Ishikawa (cell line): Measurements from ENCODE around the gene IL15RA.

Source experiments
- CEBPB ChIP-seq: IDR thresholded peaks from 2 replicates; pipeline ENCODE4 v1.6.1; 2012
- CREB1 ChIP-seq: IDR thresholded peaks from 2 replicates; pipeline ENCODE4 v1.6.1; 2012; ENCODE audit warnings: low read depth
- EGR1 ChIP-seq: IDR thresholded peaks from 2 replicates; pipeline ENCODE4 v1.6.1; 2012
- EP300 ChIP-seq: IDR thresholded peaks from 2 replicates; pipeline ENCODE4 v1.6.1; 2012; ENCODE audit warnings: borderline replicate concordance
- FOXM1 ChIP-seq: IDR thresholded peaks from 2 replicates; pipeline ENCODE4 v1.6.1; 2012; ENCODE audit warnings: low read depth, borderline replicate concordance
- NFIC ChIP-seq: IDR thresholded peaks from 2 replicates; pipeline ENCODE4 v1.6.1; 2012
- RAD21 ChIP-seq: IDR thresholded peaks from 2 replicates; pipeline ENCODE4 v1.6.1; 2012; ENCODE audit warnings: low read depth
- TAF1 ChIP-seq: IDR thresholded peaks from 2 replicates; pipeline ENCODE4 v1.6.1; 2012; ENCODE audit warnings: low read depth, mild to moderate bottlenecking
- TCF12 ChIP-seq: IDR thresholded peaks from 2 replicates; pipeline ENCODE4 v1.6.1; 2012; ENCODE audit warnings: low read depth
- TEAD4 ChIP-seq: IDR thresholded peaks from 2 replicates; pipeline ENCODE4 v1.6.1; 2012
- YY1 ChIP-seq: IDR thresholded peaks from 2 replicates; pipeline ENCODE4 v1.6.1; 2012; ENCODE audit warnings: low read depth
- ZBTB7A ChIP-seq: IDR thresholded peaks from 2 replicates; pipeline ENCODE4 v1.6.1; 2012; ENCODE audit warnings: low read depth
- TF ChIP-seq, protein P1 (sequence below): IDR thresholded peaks from 2 replicates; pipeline ENCODE4 v1.6.1; 2012
- TF ChIP-seq, protein P2 (sequence below): IDR thresholded peaks from 2 replicates; pipeline ENCODE4 v1.6.1; 2012
- TF ChIP-seq, protein P3 (sequence below): IDR thresholded peaks from 2 replicates; pipeline ENCODE4 v1.6.1; 2012; ENCODE audit warnings: low read depth, mild to moderate bottlenecking

Gene IL15RA

DNA sequence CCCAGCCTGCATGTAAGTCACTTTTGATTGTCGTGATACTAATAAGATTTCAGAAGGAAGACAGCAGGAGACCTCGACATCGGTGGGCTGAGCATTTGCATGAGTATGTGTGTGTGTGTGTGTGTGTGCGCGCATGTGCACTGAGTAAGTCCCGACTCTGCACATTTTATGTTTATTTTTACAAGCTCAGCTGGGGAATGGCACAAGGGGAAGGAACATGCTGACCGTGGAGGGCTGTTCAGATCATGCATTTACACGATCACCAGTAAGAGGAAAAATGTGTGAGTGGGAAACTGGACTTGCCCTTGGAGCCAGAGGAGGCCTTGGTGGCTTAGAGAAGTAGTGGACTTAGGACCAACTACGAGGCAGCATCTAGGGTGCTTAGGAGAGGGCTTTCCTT is 43.5 kb upstream of the IL15RA start:
- TF ChIP-seq TCF12 (no peak), RAD21 (no peak), EP300 (no peak), CREB1 (no peak), YY1 (no peak), FOXM1 (no peak), NFIC (no peak), EGR1 (no peak), TAF1 (no peak), ZBTB7A (no peak)
- TF ChIP-seq, protein P1, sequence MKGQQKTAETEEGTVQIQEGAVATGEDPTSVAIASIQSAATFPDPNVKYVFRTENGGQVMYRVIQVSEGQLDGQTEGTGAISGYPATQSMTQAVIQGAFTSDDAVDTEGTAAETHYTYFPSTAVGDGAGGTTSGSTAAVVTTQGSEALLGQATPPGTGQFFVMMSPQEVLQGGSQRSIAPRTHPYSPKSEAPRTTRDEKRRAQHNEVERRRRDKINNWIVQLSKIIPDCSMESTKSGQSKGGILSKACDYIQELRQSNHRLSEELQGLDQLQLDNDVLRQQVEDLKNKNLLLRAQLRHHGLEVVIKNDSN: no peak

DNA sequence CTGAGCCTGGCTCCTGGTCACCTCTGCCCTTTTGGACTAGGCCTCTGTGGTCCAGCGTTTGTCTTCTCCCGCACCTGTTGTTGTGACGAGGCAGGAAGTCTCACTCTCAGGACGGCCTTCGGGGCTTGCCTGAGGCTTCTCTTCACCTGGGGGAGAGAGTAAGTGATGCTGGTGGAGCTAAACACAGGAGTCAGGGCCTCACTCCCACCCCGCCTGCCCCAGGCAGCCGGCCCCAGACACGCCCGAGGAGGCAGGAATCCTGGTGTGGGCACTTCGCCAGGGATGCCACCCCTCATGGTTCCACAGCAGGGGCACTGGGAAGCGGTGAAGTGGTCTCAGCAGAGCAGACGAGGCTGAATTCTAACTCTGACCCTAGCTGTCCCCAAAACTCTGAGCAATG is 42.5 kb upstream of the IL15RA start:
- TF ChIP-seq TAF1 (no peak), TEAD4 (no peak), CREB1 (no peak), TCF12 (no peak), FOXM1 (no peak), NFIC (no peak), EP300 (no peak), CEBPB (no peak), RAD21 (no peak), YY1 (no peak), ZBTB7A (no peak), EGR1 (no peak)
- TF ChIP-seq, protein P2, sequence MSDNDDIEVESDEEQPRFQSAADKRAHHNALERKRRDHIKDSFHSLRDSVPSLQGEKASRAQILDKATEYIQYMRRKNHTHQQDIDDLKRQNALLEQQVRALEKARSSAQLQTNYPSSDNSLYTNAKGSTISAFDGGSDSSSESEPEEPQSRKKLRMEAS: no peak
- TF ChIP-seq, protein P3, sequence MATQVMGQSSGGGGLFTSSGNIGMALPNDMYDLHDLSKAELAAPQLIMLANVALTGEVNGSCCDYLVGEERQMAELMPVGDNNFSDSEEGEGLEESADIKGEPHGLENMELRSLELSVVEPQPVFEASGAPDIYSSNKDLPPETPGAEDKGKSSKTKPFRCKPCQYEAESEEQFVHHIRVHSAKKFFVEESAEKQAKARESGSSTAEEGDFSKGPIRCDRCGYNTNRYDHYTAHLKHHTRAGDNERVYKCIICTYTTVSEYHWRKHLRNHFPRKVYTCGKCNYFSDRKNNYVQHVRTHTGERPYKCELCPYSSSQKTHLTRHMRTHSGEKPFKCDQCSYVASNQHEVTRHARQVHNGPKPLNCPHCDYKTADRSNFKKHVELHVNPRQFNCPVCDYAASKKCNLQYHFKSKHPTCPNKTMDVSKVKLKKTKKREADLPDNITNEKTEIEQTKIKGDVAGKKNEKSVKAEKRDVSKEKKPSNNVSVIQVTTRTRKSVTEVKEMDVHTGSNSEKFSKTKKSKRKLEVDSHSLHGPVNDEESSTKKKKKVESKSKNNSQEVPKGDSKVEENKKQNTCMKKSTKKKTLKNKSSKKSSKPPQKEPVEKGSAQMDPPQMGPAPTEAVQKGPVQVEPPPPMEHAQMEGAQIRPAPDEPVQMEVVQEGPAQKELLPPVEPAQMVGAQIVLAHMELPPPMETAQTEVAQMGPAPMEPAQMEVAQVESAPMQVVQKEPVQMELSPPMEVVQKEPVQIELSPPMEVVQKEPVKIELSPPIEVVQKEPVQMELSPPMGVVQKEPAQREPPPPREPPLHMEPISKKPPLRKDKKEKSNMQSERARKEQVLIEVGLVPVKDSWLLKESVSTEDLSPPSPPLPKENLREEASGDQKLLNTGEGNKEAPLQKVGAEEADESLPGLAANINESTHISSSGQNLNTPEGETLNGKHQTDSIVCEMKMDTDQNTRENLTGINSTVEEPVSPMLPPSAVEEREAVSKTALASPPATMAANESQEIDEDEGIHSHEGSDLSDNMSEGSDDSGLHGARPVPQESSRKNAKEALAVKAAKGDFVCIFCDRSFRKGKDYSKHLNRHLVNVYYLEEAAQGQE: no peak
- TF ChIP-seq, protein P1: no peak

DNA sequence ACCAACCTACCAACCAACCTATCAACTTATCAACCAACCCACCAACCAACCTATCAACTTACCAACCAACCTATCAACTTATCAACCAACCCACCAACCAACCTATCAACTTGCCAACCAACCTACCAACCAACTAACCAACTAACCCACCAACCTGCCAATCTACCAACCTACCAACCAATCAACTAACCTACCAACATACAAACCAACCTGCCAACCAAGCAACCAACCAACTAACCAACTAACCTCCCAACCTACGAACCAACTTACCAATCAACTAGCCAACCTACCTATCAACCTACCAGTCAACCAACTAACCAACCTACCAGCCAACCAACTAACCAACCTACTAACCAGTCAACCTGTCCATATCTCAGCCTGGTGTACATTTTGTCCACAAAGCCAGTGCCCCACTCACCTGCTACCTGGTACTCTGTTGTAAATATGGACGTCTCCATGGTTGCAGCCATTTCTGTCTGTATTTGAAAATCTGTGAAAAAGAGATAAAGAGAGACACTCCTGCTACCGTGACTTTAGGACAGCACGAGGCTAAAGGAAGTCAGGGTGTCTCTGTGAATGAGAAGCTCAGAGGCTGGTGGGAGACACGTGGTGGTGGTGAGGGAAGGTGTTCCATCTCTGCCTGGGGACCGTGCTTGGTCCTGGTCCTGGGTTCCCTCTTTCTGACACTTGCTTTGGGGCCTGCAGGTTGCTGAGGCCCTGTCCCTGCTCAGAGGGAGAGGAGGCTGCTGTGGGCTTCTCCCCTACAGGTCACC is 41.9 kb upstream of the IL15RA start:
- TF ChIP-seq TEAD4: no peak
- TF ChIP-seq TCF12: no peak
- TF ChIP-seq NFIC: no peak
- no peak for TF ChIP-seq TAF1
- TF ChIP-seq, protein P1: no peak
- TF ChIP-seq, protein P2: no peak
- TF ChIP-seq RAD21: no peak
- no peak for TF ChIP-seq EP300
- TF ChIP-seq YY1: no peak
- TF ChIP-seq, protein P3: no peak
- TF ChIP-seq ZBTB7A: no peak
- TF ChIP-seq EGR1: no peak

DNA sequence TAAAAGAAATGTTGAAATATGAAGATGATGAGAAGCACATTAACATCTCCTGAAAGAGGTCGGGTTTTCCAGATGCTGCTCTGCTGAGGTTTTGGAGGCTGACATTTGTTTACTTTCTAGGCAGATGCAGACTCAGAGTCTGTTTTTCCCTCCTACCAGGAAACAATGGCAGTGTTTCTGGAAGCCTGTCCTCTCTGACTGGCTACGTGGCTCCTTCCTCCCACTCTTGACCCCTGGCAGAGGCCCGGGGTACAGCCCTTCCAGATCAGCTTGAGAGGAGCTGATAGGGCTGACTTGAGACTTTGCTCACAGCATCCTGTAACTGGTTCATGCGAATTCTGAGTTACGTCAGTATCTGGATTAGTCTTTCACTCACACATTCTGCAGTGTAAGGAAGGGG is 41.1 kb upstream of the IL15RA start:
- TF ChIP-seq FOXM1: no peak

DNA sequence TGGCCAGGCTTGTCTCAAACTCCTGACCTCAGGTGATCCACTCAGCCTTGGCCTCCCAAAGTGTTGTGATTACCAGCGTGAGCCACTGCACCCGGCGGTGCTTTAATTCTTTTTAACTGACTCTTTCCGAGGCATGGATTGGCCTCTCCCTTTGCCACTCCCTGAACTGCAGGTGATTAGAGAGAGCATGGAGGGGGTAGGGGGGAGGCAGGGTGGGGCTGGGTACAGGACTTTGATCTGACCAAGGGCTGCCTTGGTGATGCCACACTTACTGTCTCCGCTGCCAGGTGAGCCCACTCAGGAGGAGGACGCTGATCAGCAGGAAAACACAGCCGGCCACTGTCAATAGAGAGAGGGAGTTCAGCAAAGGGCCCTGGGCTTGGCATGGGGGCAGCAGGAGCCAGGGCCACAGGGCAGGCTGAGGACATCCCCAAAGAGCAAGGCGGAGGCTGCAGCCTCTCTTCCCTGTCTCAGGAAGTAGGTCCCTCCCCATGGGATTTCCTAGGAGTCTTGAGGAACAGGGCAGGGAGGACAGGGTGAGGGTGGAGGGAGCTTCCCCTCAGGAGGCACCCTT is 40.5 kb upstream of the IL15RA start:
- TF ChIP-seq RAD21 (no peak), CEBPB (no peak), FOXM1 (no peak)
- TF ChIP-seq, protein P3: no peak
- TF ChIP-seq, protein P2: no peak
